COLO668 (cell line): Measurements from ENCODE around the gene SLC45A3.
"Not testable (repeated sequence)": the region's sequence is repeated elsewhere in the genome, so short reads cannot be mapped to it uniquely, and the experiment has no call there.

Experiments used
- DNase-seq: peaks from one replicate; lab custom pipeline; 2025; ENCODE audit not compliant: unreplicated experiment; lab: John Stamatoyannopoulos, UW

The SLC45A3 gene

DNA sequence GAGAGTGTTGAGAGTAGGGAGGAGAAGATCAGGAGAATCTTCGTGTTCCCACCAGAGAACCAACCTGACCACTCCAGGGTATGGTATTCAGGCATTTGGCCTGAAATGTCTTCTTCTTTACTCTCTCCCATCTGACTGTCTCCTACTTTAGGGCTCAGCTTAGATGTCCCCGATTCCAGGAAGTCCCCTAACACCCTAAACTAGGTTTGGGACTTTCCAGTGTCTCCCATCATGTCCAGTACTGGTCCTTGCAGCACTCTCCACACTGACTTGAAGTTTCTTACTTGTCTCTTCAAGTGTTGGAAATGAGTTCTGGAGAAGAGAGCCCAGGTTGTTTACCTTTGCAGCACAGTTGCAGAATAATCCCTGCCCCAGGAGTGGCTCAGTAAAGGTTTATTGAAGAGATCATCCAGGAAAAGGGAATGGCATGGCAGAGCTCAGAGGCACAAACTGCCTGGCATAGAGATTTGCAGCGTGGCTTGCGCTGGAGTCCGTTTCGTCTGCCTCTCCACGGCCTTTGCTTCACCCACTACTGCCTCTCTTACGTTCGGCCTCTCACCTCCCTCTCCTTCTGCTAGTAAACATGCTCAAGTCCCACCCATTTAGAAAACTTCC, 42.3 kb downstream of the SLC45A3 start:
- DNase-seq, result no peak

DNA sequence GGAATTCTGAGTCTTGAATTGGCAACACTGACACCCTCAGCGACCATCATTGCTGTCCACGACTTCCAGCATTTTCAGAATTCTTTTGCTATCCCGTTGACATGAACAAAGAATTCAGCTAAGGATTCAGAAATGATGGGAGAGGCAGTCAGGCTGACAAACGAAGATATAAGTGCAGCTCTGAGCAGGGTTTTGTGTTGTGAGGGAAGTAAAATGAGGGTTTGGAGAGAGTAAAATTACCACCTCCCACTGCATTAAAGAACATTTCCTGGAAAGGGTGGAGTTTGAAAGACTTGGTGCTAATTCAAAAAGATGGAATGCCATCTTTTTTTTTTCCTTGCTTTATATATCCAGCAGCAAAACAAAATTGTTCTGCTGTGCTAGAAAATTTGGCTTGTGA, 43.6 kb downstream of the SLC45A3 start:
- no peak for DNase-seq

- DNase-seq, result not testable (repeated sequence)
These were observed 44.2 kb downstream of the SLC45A3 start for GRCh38 chr1:205636138-205636530.

GRCh38 chr1:205633421-205633976, 46.8 kb downstream of the SLC45A3 start:
- no peak for DNase-seq

GRCh38 chr1:205632669-205633169, 47.6 kb downstream of the SLC45A3 start:
- no peak for DNase-seq

GRCh38 chr1:205631768-205632668, 48.3 kb downstream of the SLC45A3 start, which contains the start of gene ELK4:
Gene ELK4, minus strand, starts transcription at chr1:205632011. Its CDS starts 8,129 bp downstream, at chr1:205623882.
- DNase-seq, result peak; percentile 99

DNA sequence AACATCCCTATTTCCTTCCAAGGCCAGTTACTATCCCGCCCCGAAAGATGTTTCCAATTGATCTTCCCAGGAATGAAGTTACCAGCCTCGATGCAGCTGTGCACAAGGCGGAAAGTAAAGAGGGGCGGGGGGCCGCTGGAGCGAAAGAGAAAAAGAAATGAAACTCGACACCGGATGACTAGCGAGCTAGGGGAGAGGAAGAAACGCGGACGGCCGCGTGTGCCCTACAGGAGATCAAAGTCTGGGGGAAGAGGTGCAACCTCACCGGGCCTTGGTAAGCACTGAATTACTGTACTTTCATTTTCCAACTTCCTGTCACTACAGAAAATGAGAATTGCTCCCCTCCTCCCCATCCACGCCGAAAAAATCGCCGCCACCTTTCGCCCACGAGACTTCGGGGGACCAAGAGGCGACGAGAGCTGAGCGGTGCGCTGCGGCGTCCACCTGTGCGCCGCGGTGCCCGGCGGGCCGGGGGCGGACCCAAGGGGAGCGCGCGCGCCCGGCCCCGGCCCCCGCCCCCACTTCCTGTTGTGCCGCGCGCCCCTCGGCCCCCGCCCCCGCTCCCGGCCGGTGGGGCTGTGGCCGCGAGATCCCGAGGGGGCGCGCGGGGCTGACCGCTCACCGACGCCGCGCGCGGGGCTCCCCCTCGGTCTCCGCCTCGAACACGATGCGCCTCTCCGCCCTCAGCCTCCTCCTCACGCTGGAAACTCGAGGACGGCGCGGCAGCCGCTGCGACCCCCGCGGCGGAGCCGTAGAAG, 49.1 kb downstream of the SLC45A3 start:
- peak; percentile 95 for DNase-seq

DNA sequence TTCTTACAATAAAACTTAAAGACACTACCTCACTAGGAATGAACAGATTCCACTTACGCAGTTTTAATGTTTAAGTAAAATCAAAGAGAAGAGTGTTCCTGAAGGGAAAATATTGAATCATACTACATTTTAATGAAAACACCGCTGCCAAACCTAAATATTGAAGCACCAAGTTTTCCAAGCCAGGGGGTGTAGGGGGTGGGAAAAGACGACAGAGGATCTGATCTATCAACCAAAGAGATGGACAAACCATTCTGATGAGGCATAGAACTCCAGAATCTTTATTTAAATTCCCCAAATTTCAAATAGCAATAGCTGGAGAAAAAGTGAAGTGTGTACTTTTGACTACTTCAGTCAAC, 49.7 kb downstream of the SLC45A3 start:
- no peak for DNase-seq

GRCh38 chr1:205630241-205630640, 50.1 kb downstream of the SLC45A3 start:
- no peak for DNase-seq

DNA sequence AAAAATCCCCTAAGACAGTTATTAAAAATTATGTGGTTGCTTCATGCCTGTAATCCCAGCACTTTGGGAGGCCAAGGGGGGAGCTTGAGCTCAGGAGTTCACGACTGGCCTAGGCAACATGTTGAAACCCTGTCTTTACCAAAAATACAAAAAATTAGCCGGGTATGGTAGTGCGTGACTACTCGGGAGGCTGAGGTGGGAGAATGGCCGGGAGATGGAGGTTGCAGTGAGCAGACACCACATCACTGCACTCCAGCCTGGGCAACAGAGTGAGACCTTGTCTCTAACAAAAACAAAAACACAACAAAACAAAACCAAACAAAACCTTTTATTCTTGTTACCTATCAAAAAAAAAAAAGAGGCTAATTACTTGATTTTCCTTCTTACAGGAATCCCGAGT, 50.6 kb downstream of the SLC45A3 start:
- DNase-seq, result no peak

- DNase-seq, result no peak
These were observed 52.4 kb downstream of the SLC45A3 start for GRCh38 chr1:205627956-205628355.

DNA sequence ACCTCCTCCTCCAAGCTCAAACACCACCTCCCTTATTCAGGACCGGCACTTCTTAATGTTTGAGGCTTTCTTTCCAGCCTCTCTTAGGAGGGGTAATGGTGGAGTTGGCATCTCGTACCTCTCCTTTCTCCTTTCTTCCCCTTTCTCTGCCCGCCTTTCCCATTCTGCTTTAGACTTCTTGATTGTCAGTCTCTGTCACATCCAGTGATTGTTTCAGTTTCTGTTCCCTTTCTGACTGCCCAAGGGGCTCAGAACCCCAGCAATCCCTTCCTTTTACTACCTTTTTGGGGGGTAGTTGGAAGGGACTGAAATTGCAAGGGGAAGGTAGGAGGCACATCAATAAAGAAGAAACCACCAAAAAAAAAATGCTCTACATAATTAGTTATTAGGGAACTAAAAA, 54.1 kb downstream of the SLC45A3 start:
- no peak for DNase-seq

- DNase-seq, result no peak
These were observed 56.7 kb downstream of the SLC45A3 start for GRCh38 chr1:205623646-205624045.

- no peak for DNase-seq
These were observed 60.0 kb downstream of the SLC45A3 start for GRCh38 chr1:205620269-205620668.

DNA sequence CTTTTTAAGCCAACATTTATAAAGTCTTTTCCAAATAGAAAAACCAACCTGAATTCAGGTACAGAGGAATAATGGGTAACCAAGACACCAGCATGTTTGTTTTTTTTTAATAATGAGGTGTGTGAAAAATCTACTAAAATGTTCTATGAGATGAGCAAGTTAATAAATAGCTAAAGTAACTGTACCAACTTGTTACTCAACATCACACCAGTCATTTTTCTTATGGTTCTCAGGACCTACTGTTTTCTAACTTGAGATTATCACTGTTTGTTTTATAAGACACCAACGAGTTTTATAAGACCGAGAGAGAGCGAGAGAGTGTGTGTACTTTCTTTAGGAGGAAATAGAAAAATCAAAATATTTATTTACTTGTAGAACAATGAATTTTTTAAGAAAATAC, 60.9 kb downstream of the SLC45A3 start:
- DNase-seq, result no peak

DNA sequence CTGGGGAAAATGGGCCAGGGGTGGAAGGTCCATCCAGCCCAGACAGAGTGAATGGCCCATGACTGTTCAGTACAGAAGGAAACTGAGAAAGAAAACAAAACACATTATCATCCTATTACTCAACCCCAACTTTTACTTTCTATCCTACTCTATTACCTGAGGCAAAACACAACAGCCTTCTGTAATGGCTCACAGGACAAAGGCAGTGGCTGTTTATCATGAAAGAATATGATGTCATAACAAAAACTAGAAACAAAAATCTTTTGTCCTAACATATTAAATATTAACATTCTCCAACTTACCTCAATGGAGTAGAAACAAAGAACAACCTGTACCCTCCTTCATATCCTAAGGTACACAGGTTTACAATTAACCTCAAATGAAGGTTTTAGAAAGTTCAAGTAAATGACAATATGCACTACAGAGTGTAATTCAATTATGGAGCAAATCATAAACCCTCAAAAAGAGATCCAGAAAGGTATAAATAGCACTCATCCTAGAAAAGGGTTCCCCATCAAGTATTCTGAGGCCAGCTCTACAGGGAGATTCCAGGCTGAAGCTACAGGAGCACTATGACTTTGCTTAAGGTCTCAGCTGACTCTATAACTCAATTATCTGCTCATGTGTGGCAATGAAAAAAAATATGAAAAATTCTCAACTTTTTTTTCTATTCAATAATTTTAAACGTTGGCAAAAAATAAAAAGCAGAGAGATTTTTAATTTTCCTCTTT, 63.6 kb downstream of the SLC45A3 start:
- DNase-seq, result no peak

DNA sequence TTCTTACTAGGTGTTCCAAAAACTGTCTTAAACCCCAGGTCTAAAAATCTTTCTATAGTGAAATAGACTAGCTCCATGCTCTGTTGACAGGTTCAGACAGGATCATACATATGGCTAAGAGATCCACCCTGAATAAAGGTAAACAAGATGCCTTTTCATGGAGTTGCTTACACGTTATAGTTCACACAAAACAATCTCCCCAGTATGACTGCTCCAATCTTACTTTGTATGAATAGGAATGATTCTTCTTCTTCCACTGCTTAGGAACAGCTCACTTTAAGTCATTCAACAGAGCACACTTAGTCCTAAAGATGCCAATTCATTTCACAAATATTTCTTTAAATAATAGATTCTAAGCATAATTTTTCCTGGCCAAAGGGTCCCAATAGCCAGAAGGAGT, 64.5 kb downstream of the SLC45A3 start:
- DNase-seq, result no peak

GRCh38 chr1:205613854-205614412, 66.4 kb downstream of the SLC45A3 start:
- no peak for DNase-seq

- no peak for DNase-seq
These were observed 67.8 kb downstream of the SLC45A3 start for GRCh38 chr1:205612556-205612955.

- DNase-seq, result no peak
These were observed 68.2 kb downstream of the SLC45A3 start for GRCh38 chr1:205612104-205612503.
